H9 (cell line): ENCODE results near the gene NFKBIZ. TPM values are rescaled to one million over a fixed set of nuclear protein-coding genes. Genes with fewer than 3 reads are reported as not detected.
A peak's percentile ranks its signal among the peaks of the same experiment; 100 is the strongest.

Experiments
- DNase-seq: peaks from one replicate; pipeline ENCODE4 v3.0.0-alpha.2; 2017
- H2AFZ ChIP-seq: one replicate; pipeline ENCODE4 v1.6.1; 2013; ENCODE audit warnings: mild to moderate bottlenecking, low read length, control low read depth, moderate library complexity
- H2AK5ac ChIP-seq: 2 replicates; pipeline ENCODE4 v1.6.1; 2013; ENCODE audit warnings: low read length, control low read depth, mixed read lengths; ENCODE audit not compliant: insufficient read length
- H2BK120ac ChIP-seq: one replicate; pipeline ENCODE4 v1.6.1; 2013; ENCODE audit warnings: low read depth, mild to moderate bottlenecking, low read length, control low read depth, inconsistent platforms; ENCODE audit not compliant: poor library complexity, severe bottlenecking
- H2BK12ac ChIP-seq: 2 replicates; pipeline ENCODE4 v1.6.1; 2013; ENCODE audit warnings: low read length, control low read depth, mixed read lengths, low read depth; ENCODE audit not compliant: insufficient read length
- H2BK15ac ChIP-seq: 2 replicates; pipeline ENCODE4 v1.6.1; 2013; ENCODE audit warnings: low read depth, low read length, control low read depth
- H2BK20ac ChIP-seq: one replicate; pipeline ENCODE4 v1.6.1; 2013; ENCODE audit warnings: low read depth, mild to moderate bottlenecking, low read length, control low read depth, inconsistent platforms; ENCODE audit not compliant: poor library complexity, severe bottlenecking
- H2BK5ac ChIP-seq: 2 replicates; pipeline ENCODE4 v1.6.1; 2013; ENCODE audit warnings: low read length, control low read depth, mixed read lengths; ENCODE audit not compliant: insufficient read length
- H3K14ac ChIP-seq: 2 replicates; pipeline ENCODE4 v1.6.1; 2013; ENCODE audit warnings: low read length, control low read depth; ENCODE audit not compliant: insufficient read depth
- H3K18ac ChIP-seq: 2 replicates; pipeline ENCODE4 v1.6.1; 2013; ENCODE audit warnings: low read depth, mild to moderate bottlenecking, mixed read lengths, low read length, control low read depth; ENCODE audit not compliant: insufficient read length
- H3K23ac ChIP-seq: 2 replicates; pipeline ENCODE4 v1.6.1; 2013; ENCODE audit warnings: low read length, control low read depth, mixed read lengths, low read depth; ENCODE audit not compliant: insufficient read length
- H3K23me2 ChIP-seq: 2 replicates; pipeline ENCODE4 v1.6.1; 2013; ENCODE audit warnings: low read depth, mild to moderate bottlenecking, mixed read lengths, low read length, control low read depth; ENCODE audit not compliant: insufficient read length, poor library complexity, severe bottlenecking
- H3K27ac ChIP-seq: 2 replicates; pipeline ENCODE4 v1.5.1; 2013; ENCODE audit warnings: low read length, control low read depth, mixed read lengths, low read depth; ENCODE audit not compliant: insufficient read length
- H3K27me3 ChIP-seq: 2 replicates; pipeline ENCODE4 v1.6.1; 2013; ENCODE audit warnings: low read length, control low read depth, inconsistent platforms; ENCODE audit not compliant: insufficient read depth
- H3K4ac ChIP-seq: 2 replicates; pipeline ENCODE4 v1.6.1; 2013; ENCODE audit warnings: low read depth, mild to moderate bottlenecking, control low read depth, inconsistent platforms, low read length, moderate library complexity
- H3K4me1 ChIP-seq: 2 replicates; pipeline ENCODE4 v1.6.1; 2013; ENCODE audit warnings: low read length, control low read depth, inconsistent platforms; ENCODE audit not compliant: insufficient read depth
- H3K4me2 ChIP-seq: 2 replicates; pipeline ENCODE4 v1.6.1; 2013; ENCODE audit warnings: low read length, control low read depth, mixed read lengths; ENCODE audit not compliant: insufficient read length, insufficient read depth
- H3K56ac ChIP-seq: 2 replicates; pipeline ENCODE4 v1.6.1; 2013; ENCODE audit warnings: low read depth, mild to moderate bottlenecking, mixed read lengths, low read length, control low read depth; ENCODE audit not compliant: insufficient read length
- H3K79me1 ChIP-seq: 2 replicates; pipeline ENCODE4 v1.6.1; 2013; ENCODE audit warnings: low read depth, mild to moderate bottlenecking, moderate library complexity, low read length, control low read depth, inconsistent platforms; ENCODE audit not compliant: insufficient read depth, poor library complexity, severe bottlenecking
- H3K79me2 ChIP-seq: 2 replicates; pipeline ENCODE4 v1.6.1; 2013; ENCODE audit warnings: low read length, control low read depth, inconsistent platforms; ENCODE audit not compliant: insufficient read depth
- H3K9ac ChIP-seq: 2 replicates; pipeline ENCODE4 v1.6.1; 2013; ENCODE audit warnings: low read length, control low read depth, mixed read lengths; ENCODE audit not compliant: insufficient read length; ENCODE audit errors: extremely low read depth
- H3K9me3 ChIP-seq: one replicate; pipeline ENCODE4 v1.6.1; 2013; ENCODE audit warnings: low read depth, low read length, inconsistent platforms; ENCODE audit not compliant: control insufficient read depth
- H3T11ph ChIP-seq: one replicate; pipeline ENCODE4 v1.6.1; 2013; ENCODE audit warnings: mild to moderate bottlenecking, low read length, control low read depth, inconsistent platforms
- H4K20me1 ChIP-seq: one replicate; pipeline ENCODE4 v1.6.1; 2013; ENCODE audit not compliant: control insufficient read depth, insufficient read length, insufficient read depth
- H4K5ac ChIP-seq: 2 replicates; pipeline ENCODE4 v1.6.1; 2013; ENCODE audit warnings: low read depth, mild to moderate bottlenecking, mixed read lengths, low read length, control low read depth; ENCODE audit not compliant: insufficient read length
- H4K8ac ChIP-seq: replicated peaks from 2 replicates; pipeline ENCODE4 v1.6.1; 2013; ENCODE audit warnings: low read length, control low read depth, mixed read lengths, low read depth; ENCODE audit not compliant: insufficient read length
- H4K91ac ChIP-seq: 2 replicates; pipeline ENCODE4 v1.6.1; 2013; ENCODE audit warnings: low read depth, mild to moderate bottlenecking, moderate library complexity, mixed read lengths, low read length, control low read depth; ENCODE audit not compliant: insufficient read length
- H3K27ac Mint-ChIP-seq, 3 experiments: 2 replicates in 2 of 3; 3 replicates in 1 of 3; pipeline ENCODE4 v1.8.0; 2020 to 2021; ENCODE audit warnings: mixed read lengths in 3 of 3, mild to moderate bottlenecking in 1 of 3, moderate library complexity in 1 of 3
- H3K27me3 Mint-ChIP-seq: 2 replicates; pipeline ENCODE4 v1.8.0; 2021; ENCODE audit warnings: low read depth, mild to moderate bottlenecking, moderate library complexity, mixed read lengths
- H3K36me3 Mint-ChIP-seq, 3 experiments: 2 replicates in 2 of 3; 3 replicates in 1 of 3; pipeline ENCODE4 v1.8.0; 2020 to 2021; ENCODE audit warnings: low read depth in 3 of 3, mixed read lengths in 3 of 3; ENCODE audit not compliant: insufficient read depth in 1 of 3
- H3K4me1 Mint-ChIP-seq, 2 experiments: 2 replicates each; pipeline ENCODE4 v1.8.0; 2020; ENCODE audit warnings: mixed read lengths in 2 of 2
- H3K4me3 Mint-ChIP-seq, 2 experiments: 2 replicates in 1 of 2; 3 replicates in 1 of 2; pipeline ENCODE4 v1.8.0; 2020 to 2021; ENCODE audit warnings: mild to moderate bottlenecking in 2 of 2, mixed read lengths in 2 of 2, moderate library complexity in 1 of 2
- H3K9me3 Mint-ChIP-seq, 2 experiments: 2 replicates in 1 of 2; 3 replicates in 1 of 2; pipeline ENCODE4 v1.8.0; 2020; ENCODE audit warnings: mild to moderate bottlenecking in 2 of 2, mixed read lengths in 2 of 2, moderate library complexity in 1 of 2
- WGBS: extraction: QIAGEN DNeasy Blood & Tissue Kit; methylation state at CpG from one replicate; pipeline ENCODE4 v1.1.7; 2013; ENCODE audit warnings: missing lambda C conversion rate, low lambda C conversion rate, mixed read lengths; ENCODE audit not compliant: insufficient read length; ENCODE audit errors: extremely low coverage; 5-methylcytosine and 5-hydroxymethylcytosine counted together
- total RNA-seq: library from RNA; stranded (reverse); gene quantifications from 2 replicates; pipeline ENCODE4 v1.2.1, GENCODE V29; 2021
- TF ChIP-seq, protein P1 (sequence below): fragments of 200-600 bp; sonication (generic); conservative IDR thresholded peaks from 3 replicates; pipeline ENCODE4 v1.8.0; 2021; ENCODE audit warnings: antibody characterized with exemption, mild to moderate bottlenecking

The NFKBIZ gene
- total RNA-seq, 1 experiment from 2014 or later: 11.1 TPM

DNA sequence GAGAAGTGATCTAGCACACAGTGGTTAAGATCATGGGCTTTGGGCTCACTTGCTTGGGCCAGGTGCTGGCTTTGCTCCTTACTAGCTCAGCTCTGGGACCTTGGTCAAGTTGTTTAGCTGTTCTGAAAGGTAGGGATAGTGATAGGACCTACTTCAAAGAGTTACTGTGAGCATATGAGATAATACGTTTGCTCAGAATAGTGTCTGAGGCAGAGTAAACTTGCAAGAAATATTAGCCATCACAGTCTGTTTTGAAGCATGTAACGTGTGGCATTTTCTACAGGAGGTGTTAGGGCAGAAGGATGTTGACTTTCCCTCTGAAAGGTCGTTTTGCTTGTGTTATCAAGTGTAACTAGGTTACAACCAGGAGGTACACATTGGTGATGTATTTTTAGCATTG is 34.5 kb upstream of the NFKBIZ start:
- Histone ChIP-seq H3K9me3 (no peaks in the 10 kb centered on the region), H2BK20ac (no peak overlapping the region), H3K79me2 (no peaks in the 10 kb centered on the region), H2BK120ac (no peak overlapping the region), H3K27me3 (no peaks in the 10 kb centered on the region), H2AK5ac (no peak overlapping the region), H3K4me2 (no peak overlapping the region), H3K18ac (no peak overlapping the region), H4K5ac (no peak overlapping the region), H3T11ph (no peak overlapping the region), H3K4ac (no peak overlapping the region), H3K79me1 (no peaks in the 10 kb centered on the region), H4K8ac (no peak overlapping the region), H2BK15ac (no peak overlapping the region), H4K91ac (no peak overlapping the region), H3K9ac (no peak overlapping the region), H3K4me1 (no peaks in the 10 kb centered on the region), H2BK5ac (no peak overlapping the region), H2BK12ac (no peak overlapping the region), H3K23ac (no peak overlapping the region), H3K23me2 (no peaks in the 10 kb centered on the region), H3K14ac (no peak overlapping the region), H3K27ac (no peak overlapping the region), H4K20me1 (no peaks in the 10 kb centered on the region), H2AFZ (no peak overlapping the region), H3K56ac (no peak overlapping the region)
- no peak for DNase-seq
- no peak overlapping the region for H3K4me3 Mint-ChIP-seq
- H3K27ac Mint-ChIP-seq: 0 out of 7 replicates have a peak overlapping the region, but pooled peaks of 1 of the 3 experiments have one; percentile 7
- H3K9me3 Mint-ChIP-seq: no peaks in the 10 kb centered on the region
- H3K4me1 Mint-ChIP-seq: peaks cover 0 to 3% of the 10 kb centered on the region in 2 experiments; a peak in 1 of 4 replicates
- peaks cover 0 to 11% (median 0%) of the 10 kb centered on the region in 3 experiments; a peak in 3 of 7 replicates for H3K36me3 Mint-ChIP-seq
- TF ChIP-seq, protein P1, sequence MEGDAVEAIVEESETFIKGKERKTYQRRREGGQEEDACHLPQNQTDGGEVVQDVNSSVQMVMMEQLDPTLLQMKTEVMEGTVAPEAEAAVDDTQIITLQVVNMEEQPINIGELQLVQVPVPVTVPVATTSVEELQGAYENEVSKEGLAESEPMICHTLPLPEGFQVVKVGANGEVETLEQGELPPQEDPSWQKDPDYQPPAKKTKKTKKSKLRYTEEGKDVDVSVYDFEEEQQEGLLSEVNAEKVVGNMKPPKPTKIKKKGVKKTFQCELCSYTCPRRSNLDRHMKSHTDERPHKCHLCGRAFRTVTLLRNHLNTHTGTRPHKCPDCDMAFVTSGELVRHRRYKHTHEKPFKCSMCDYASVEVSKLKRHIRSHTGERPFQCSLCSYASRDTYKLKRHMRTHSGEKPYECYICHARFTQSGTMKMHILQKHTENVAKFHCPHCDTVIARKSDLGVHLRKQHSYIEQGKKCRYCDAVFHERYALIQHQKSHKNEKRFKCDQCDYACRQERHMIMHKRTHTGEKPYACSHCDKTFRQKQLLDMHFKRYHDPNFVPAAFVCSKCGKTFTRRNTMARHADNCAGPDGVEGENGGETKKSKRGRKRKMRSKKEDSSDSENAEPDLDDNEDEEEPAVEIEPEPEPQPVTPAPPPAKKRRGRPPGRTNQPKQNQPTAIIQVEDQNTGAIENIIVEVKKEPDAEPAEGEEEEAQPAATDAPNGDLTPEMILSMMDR: no peak
- H3K27me3 Mint-ChIP-seq: no peaks in the 10 kb centered on the region
- WGBS: no CpG with 5 or more reads among the region's 3 CpGs
